HCT116 (cell line): ENCODE results near the gene EIF2D.

Experiments
- CEBPB ChIP-seq: IDR thresholded peaks from 2 replicates; pipeline ENCODE4 v1.6.1; 2012; ENCODE audit warnings: low read depth
- EGR1 ChIP-seq: IDR thresholded peaks from 2 replicates; pipeline ENCODE4 v1.6.1; 2012; ENCODE audit warnings: low read depth
- EZH2 ChIP-seq: fragments of 200-600 bp; sonication (generic); IDR thresholded peaks from 2 replicates; pipeline ENCODE4 v1.6.1; 2017; ENCODE audit warnings: antibody characterized with exemption, mixed run types
- POLR2A ChIP-seq: IDR thresholded peaks from 2 replicates; pipeline ENCODE4 v1.7.0; 2011; ENCODE audit warnings: borderline replicate concordance; ENCODE audit not compliant: insufficient read depth, insufficient read length; ENCODE audit errors: extremely low read depth
- RAD21 ChIP-seq: IDR thresholded peaks from 2 replicates; pipeline ENCODE4 v1.6.1; 2012; ENCODE audit warnings: low read depth, mild to moderate bottlenecking
- ZBTB33 ChIP-seq: IDR thresholded peaks from 2 replicates; pipeline ENCODE4 v1.6.1; 2011; ENCODE audit warnings: mild to moderate bottlenecking, low read length, moderate library complexity; ENCODE audit not compliant: insufficient replicate concordance; ENCODE audit errors: extremely low read depth
- ZNF274 ChIP-seq: fragments of 200-500 bp; sonication (Bioruptor generic); IDR thresholded peaks from 2 replicates; pipeline ENCODE4 v1.6.1; 2014; ENCODE audit warnings: mild to moderate bottlenecking, low read depth, low read length, inconsistent platforms
- TF ChIP-seq, protein P1 (sequence below), 3 experiments: fragments of 200-600 bp in 1 of 3; sonication (generic) in 1 of 3; IDR thresholded peaks in 2 of 3; conservative IDR thresholded peaks in 1 of 3; 2 replicates each; pipeline ENCODE4 v1.5.1; 2012 to 2017; ENCODE audit warnings: low read depth in 2 of 3, low read length in 2 of 3, antibody characterized with exemption in 1 of 3, borderline replicate concordance in 1 of 3, control low read depth in 1 of 3, mild to moderate bottlenecking in 1 of 3, mixed read lengths in 1 of 3, mixed run types in 1 of 3, moderate library complexity in 1 of 3; ENCODE audit not compliant: insufficient read depth in 1 of 3

DNA sequence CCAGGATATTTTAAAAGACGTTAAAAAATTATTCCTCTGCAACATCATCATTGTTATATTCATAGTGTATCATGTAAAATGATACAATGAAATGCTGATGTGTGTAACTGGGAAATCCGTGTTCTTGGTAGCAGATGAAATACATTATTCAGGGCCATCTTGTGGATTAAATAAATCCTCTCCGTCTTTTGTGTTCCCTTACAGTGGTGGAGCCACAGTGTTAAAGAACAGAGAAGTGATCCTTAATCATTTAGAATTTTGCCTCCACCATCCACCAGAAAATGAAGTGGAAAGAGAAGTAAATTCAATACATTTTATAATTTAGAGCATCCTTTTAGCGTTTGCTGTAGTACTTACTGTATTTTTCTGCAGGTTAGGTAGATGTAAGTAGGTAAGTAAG lies 24.4 kb upstream of the EIF2D start:
- TF ChIP-seq, protein P1, sequence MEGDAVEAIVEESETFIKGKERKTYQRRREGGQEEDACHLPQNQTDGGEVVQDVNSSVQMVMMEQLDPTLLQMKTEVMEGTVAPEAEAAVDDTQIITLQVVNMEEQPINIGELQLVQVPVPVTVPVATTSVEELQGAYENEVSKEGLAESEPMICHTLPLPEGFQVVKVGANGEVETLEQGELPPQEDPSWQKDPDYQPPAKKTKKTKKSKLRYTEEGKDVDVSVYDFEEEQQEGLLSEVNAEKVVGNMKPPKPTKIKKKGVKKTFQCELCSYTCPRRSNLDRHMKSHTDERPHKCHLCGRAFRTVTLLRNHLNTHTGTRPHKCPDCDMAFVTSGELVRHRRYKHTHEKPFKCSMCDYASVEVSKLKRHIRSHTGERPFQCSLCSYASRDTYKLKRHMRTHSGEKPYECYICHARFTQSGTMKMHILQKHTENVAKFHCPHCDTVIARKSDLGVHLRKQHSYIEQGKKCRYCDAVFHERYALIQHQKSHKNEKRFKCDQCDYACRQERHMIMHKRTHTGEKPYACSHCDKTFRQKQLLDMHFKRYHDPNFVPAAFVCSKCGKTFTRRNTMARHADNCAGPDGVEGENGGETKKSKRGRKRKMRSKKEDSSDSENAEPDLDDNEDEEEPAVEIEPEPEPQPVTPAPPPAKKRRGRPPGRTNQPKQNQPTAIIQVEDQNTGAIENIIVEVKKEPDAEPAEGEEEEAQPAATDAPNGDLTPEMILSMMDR (IDR thresholded peaks at IDR 0.05 in 2 of 3, conservative IDR thresholded peaks at IDR 0.05 in 1 of 3; ENCODE audit: borderline replicate concordance in 1 of 3, insufficient read depth in 1 of 3, low read depth in 2 of 3, low read length in 2 of 3), result no peak
- no peak for TF ChIP-seq CEBPB
- TF ChIP-seq EGR1, result no peak
- TF ChIP-seq ZBTB33, result no peak
- no peak for TF ChIP-seq RAD21
- no peak for TF ChIP-seq ZNF274
- no peak for TF ChIP-seq POLR2A
- TF ChIP-seq EZH2, result no peak
